ENCODE measurements around the gene PLSCR5. TPM values are rescaled to one million over a fixed set of nuclear protein-coding genes. Genes with fewer than 3 reads are reported as not detected.
A peak's percentile ranks its signal among the peaks of the same experiment; 100 is the strongest.

The PLSCR5 gene
- total and polyA plus RNA-seq, 4 donors, result not detected

- no peaks in the 10 kb centered on the region for H3K36me3 ChIP-seq (ENCODE audit: control insufficient read depth in 4 of 4, insufficient read depth in 3 of 4, low read depth in 1 of 4, low read length in 3 of 4)
- H3K27ac ChIP-seq (ENCODE audit: low read depth in 1 of 2, low read length in 2 of 2), result no peak overlapping the region
- DNase-seq (ENCODE audit: low spot score), result no peak
- H3K9ac ChIP-seq (ENCODE audit: low read depth in 1 of 2, low read length in 2 of 2), result no peak overlapping the region
- H3K9me3 ChIP-seq (ENCODE audit: control insufficient read depth in 4 of 4, low read length in 3 of 4), result no peaks in the 10 kb centered on the region
- H3K4me1 ChIP-seq (ENCODE audit: control insufficient read depth in 4 of 4, insufficient read depth in 4 of 4, low read length in 3 of 4), result no peaks in the 10 kb centered on the region
- H3K4me3 ChIP-seq (ENCODE audit: low read depth in 1 of 3, low read length in 3 of 3), result no peak overlapping the region
- TF ChIP-seq HNF4G (IDR thresholded peaks at IDR 0.05) (no peak), FOXA2 (IDR thresholded peaks at IDR 0.05) (no peak), REST (IDR thresholded peaks at IDR 0.05) (no peak), SP1 (IDR thresholded peaks at IDR 0.05) (no peak), YY1 (IDR thresholded peaks at IDR 0.05) (no peak), RAD21 (IDR thresholded peaks at IDR 0.05) (peak in 1 of 2 donors; percentile 37), HNF4A (conservative IDR thresholded peaks at IDR 0.05) (no peak), NR2F2 (IDR thresholded peaks at IDR 0.05) (no peak)
- H3K27me3 ChIP-seq (ENCODE audit: control insufficient read depth in 4 of 4, insufficient read depth in 4 of 4, low read length in 3 of 4), result no peaks in the 10 kb centered on the region
Observed at GRCh38 chr3:146638718-146639117, 33.6 kb upstream of the PLSCR5 start.

- Histone ChIP-seq H3K4me3 (ENCODE audit: low read depth in 1 of 3, low read length in 3 of 3) (no peak overlapping the region), H3K27ac (ENCODE audit: low read depth in 1 of 2, low read length in 2 of 2) (no peak overlapping the region), H3K9me3 (ENCODE audit: control insufficient read depth in 4 of 4, low read length in 3 of 4) (no peaks in the 10 kb centered on the region), H3K9ac (ENCODE audit: low read depth in 1 of 2, low read length in 2 of 2) (no peak overlapping the region), H3K27me3 (ENCODE audit: control insufficient read depth in 4 of 4, insufficient read depth in 4 of 4, low read length in 3 of 4) (no peaks in the 10 kb centered on the region), H3K36me3 (ENCODE audit: control insufficient read depth in 4 of 4, insufficient read depth in 3 of 4, low read depth in 1 of 4, low read length in 3 of 4) (no peaks in the 10 kb centered on the region), H3K4me1 (ENCODE audit: control insufficient read depth in 4 of 4, insufficient read depth in 4 of 4, low read length in 3 of 4) (no peaks in the 10 kb centered on the region)
- 69% methylated on average over 3 of the region's 3 CpGs for WGBS
- DNase-seq (ENCODE audit: low spot score), result no peak
- TF ChIP-seq FOXA1 (IDR thresholded peaks at IDR 0.05) (no peak), NR2F2 (IDR thresholded peaks at IDR 0.05) (no peak), ATF3 (IDR thresholded peaks at IDR 0.05) (no peak), REST (IDR thresholded peaks at IDR 0.05) (no peak)
Observed at GRCh38 chr3:146637871-146638270, 32.7 kb upstream of the PLSCR5 start.

GRCh38 chr3:146636881-146637280, 31.7 kb upstream of the PLSCR5 start:
- H3K36me3 ChIP-seq (ENCODE audit: control insufficient read depth in 4 of 4, insufficient read depth in 3 of 4, low read depth in 1 of 4, low read length in 3 of 4), result no peaks in the 10 kb centered on the region
- H3K4me3 ChIP-seq (ENCODE audit: low read depth in 1 of 3, low read length in 3 of 3), result no peak overlapping the region
- TF ChIP-seq ZBTB33 (IDR thresholded peaks at IDR 0.05), result no peak
- 92% methylated on average over 2 of the region's 2 CpGs for WGBS
- H3K9ac ChIP-seq (ENCODE audit: low read depth in 1 of 2, low read length in 2 of 2), result no peak overlapping the region
- DNase-seq (ENCODE audit: low spot score), result no peak
- no peak overlapping the region for H3K27ac ChIP-seq (ENCODE audit: low read depth in 1 of 2, low read length in 2 of 2)
- H3K4me1 ChIP-seq (ENCODE audit: control insufficient read depth in 4 of 4, insufficient read depth in 4 of 4, low read length in 3 of 4), result no peaks in the 10 kb centered on the region
- H3K9me3 ChIP-seq (ENCODE audit: control insufficient read depth in 4 of 4, low read length in 3 of 4), result no peaks in the 10 kb centered on the region
- no peaks in the 10 kb centered on the region for H3K27me3 ChIP-seq (ENCODE audit: control insufficient read depth in 4 of 4, insufficient read depth in 4 of 4, low read length in 3 of 4)

Data from liver (tissue), 9 donors.